Stimulated activated CD4-positive, alpha-beta T cell treated with anti-CD3 and anti-CD28 coated beads, Interleukin-4, amount 100 ng/mL, for 4 hours (primary cell): Measurements from ENCODE around the gene HOXC10.

Source experiments
- DNase-seq, 2 experiments: peaks; one replicate each; pipeline ENCODE4 v3.0.0-alpha.2; 2020

The HOXC10 gene

DNA sequence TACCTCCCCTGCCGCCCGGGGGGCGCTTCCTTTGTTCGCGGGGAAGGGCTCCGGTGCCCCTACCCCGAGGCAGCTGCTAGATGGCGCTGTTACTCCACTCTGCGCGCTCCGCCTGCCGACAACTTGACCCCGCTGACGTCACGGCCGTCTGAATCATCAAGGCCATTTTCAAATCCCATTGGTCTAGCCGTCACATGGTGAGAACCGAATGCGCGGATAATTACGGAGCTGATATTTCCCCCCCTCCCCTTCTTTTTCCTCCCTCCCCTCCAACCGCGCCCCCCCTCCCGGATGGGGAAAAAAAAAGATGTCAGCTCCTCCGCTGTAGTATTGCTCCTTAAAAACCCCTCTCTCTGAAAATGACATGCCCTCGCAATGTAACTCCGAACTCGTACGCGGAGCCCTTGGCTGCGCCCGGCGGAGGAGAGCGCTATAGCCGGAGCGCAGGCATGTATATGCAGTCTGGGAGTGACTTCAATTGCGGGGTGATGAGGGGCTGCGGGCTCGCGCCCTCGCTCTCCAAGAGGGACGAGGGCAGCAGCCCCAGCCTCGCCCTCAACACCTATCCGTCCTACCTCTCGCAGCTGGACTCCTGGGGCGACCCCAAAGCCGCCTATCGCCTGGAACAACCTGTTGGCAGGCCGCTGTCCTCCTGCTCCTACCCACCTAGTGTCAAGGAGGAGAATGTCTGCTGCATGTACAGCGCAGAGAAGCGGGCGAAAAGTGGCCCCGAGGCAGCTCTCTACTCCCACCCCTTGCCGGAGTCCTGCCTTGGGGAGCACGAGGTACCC, at the start of gene HOXC10:
Gene HOXC10, plus strand, starts transcription at position 246 of the 791 bp plus-strand sequence. Its CDS starts 114 bp downstream, at position 360.
- DNase-seq = peak; percentile 81 to 82

GRCh38 chr12:53935383-53936341, 49.3 kb upstream of the HOXC10 start:
- DNase-seq = no peak

GRCh38 chr12:53937099-53937498, 47.8 kb upstream of the HOXC10 start:
- no peak for DNase-seq

GRCh38 chr12:53937596-53938325, 47.2 kb upstream of the HOXC10 start:
- no peak for DNase-seq

GRCh38 chr12:53938326-53939140, 46.4 kb upstream of the HOXC10 start, which contains the start of gene HOXC13:
Gene HOXC13 (plus strand): TSS chr12:53938831. CDS start chr12:53938907, 76 bp downstream.
- peak; percentile 39 to 42 for DNase-seq

DNA sequence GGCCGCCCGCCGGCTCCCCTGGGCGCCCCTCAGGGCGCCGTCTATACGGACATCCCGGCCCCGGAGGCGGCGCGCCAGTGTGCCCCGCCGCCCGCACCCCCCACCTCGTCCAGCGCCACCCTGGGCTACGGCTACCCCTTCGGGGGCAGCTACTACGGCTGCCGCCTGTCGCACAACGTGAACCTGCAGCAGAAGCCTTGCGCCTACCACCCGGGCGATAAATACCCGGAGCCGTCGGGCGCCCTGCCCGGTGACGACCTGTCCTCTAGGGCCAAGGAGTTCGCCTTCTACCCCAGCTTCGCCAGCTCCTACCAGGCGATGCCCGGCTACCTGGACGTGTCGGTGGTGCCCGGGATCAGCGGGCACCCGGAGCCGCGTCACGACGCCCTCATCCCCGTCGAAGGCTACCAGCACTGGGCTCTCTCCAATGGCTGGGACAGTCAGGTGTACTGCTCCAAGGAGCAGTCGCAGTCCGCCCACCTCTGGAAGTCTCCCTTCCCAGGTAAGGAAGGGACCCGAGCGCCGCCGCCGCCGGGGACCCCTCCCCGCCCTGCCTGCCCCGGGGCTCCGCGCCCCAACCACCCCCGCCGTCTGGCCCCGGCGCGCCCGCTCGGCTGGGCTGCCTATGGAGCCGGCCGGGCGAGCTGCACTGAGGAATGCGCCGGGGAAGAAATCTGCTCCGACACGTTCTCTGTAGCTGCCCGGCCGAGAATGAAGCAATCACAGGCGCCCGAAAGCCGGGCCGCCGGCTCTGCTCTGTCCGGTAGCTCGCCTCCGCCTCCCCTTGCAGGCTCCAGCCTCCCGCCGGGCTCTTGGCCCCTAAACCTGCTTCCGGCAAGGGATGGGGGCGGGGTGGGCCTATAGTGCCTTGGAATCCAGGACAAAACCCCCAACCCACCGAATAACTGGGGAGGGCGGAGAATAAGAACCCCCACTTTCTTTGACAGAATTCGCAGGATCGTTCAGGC, 45.5 kb upstream of the HOXC10 start:
- no peak for DNase-seq

GRCh38 chr12:53940443-53941014, 44.4 kb upstream of the HOXC10 start:
- DNase-seq = no peak

DNA sequence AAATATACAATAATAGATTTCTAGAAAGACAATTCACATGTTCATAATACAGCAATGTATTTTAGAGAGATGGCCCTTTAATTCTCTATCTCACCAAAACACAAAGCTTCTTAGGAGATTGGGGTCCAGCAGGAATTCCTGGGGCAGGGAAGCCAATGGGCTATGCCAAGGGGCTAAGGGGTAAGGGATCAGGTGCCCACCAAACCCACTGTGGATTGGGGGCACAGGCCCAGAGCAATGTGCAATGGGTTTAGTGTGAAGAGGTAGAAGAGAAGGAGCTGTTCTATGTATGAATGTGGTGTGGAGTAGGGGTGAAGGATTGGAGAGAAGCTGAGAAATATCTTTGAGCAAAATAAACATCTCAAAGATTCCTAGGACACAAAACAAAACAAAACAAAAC, 43.8 kb upstream of the HOXC10 start:
- no peak for DNase-seq

DNA sequence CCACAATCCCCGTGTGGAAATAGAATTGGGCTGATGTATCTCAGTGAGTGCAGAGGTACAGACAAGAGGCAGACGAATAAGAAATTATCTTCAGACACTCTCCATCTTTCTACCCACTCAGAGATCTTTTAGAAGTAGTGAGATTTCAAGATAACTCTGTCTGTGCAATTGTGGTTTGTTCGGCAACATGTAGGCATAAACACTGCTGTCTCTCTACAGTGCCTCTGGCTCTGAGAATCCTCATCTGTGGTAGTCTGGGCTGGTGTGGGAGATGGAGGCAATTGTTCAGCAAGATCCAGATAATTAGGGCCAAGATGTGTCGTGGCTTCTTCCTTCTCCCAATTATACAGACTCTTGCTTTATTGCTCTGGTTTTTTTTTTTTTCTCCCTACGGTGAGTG, 43.2 kb upstream of the HOXC10 start:
- no peak for DNase-seq

DNA sequence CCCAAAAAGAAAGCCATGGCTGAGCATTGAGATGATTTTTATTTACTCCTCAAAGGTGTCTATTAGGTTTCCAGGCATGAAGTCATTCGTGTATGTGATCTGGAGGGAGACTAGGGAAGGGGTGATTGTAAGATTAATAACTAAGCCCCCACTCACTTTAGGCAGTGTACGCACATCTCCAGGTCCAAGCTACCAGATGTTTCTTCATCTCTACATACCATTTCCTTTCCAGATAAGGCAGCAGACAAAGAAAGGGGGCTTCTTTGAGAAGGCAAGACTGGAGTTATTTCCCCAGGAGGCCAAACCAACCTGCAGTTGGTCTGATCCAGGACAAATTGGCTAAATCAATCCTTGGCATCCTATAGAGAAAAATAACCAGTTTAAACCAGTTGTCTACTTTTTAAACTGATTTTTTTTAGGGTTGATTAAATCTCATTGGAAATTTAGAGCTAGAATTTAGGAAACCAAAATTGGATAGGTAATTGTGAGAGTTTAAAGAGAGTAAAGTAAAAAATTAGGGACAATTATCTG, 42.4 kb upstream of the HOXC10 start:
- DNase-seq = no peak

- DNase-seq = no peak
Observed at GRCh38 chr12:53944209-53944608, 40.7 kb upstream of the HOXC10 start.

DNA sequence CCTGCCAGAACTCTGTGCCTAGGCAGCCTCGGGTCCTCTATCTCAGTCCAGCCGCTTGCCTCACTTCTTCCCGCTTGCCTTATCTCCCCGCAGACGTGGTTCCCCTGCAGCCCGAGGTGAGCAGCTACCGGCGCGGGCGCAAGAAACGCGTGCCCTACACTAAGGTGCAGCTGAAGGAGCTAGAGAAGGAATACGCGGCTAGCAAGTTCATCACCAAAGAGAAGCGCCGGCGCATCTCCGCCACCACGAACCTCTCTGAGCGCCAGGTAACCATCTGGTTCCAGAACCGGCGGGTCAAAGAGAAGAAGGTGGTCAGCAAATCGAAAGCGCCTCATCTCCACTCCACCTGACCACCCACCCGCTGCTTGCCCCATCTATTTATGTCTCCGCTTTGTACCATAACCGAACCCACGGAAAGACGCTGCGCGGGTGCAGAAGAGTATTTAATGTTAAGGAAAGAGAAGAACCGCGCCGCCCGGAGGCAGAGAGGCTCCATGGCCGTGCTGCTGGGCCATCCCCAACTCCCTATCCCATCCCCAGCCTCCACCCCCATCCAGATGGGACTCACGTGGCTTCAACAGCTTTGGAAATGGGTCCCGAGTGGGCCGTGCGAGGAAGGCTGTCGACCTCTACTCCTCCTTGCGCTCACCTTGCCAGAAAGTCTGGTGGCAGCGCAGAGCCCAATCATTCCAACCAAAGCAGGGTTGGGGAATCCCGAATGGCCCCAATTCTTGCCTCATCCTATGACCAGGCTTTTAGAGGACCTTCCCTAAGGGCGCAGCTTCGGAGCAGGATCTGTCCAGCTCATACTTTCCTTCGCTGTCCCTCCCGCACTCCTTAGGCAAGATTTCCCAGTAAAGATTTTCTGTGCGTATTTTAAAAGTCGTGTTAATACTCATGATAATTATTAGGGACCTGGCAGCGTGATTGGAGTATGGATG, 39.8 kb upstream of the HOXC10 start:
- no peak for DNase-seq

DNA sequence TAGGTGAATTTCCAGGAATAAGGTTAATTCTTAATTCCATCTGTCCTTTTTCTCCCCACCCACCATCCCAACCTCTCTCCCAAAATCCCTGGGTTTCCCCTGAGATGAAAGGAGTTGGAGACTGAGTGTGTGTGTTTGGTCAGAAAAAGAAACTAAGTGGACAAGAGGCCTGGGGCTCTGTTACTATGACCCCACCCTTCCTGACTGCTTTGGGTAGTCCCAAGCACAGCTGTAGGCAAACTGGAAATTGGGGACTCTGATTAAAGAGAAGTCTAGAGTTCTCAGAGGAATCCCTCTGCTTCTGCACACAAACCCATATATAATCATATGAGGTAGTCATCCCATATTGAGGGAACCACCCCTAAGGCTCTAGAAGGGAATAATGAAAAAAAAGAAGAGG, 37.2 kb upstream of the HOXC10 start:
- no peak for DNase-seq

GRCh38 chr12:53948650-53949593, 36.0 kb upstream of the HOXC10 start:
- no peak for DNase-seq

GRCh38 chr12:53949631-53950436, 35.1 kb upstream of the HOXC10 start:
- no peak for DNase-seq

DNA sequence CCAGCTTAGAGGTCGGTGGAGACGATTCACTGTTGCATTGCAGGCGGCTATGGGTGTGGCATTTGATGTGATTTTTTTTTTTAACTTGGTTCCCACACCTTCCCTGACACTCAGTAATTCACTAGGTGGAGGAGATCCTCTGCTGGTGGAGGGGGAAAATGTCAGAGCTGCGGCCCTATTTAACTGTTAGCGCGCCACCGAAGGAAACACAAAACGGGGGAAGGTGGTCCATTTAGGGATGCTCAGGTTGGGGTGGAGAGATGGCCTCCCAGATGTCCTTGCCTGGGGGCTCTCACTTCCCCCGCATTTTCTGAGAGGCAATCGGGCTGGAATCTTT, 34.5 kb upstream of the HOXC10 start:
- no peak for DNase-seq
